EL (cell line): ENCODE data around the gene FRMD4A.
A peak's percentile ranks its signal among the peaks of the same experiment; 100 is the strongest.
"Not testable (repeated sequence)": the region's sequence is repeated elsewhere in the genome, so short reads cannot be mapped to it uniquely, and the experiment has no call there.

Experiments used
- DNase-seq: peaks from one replicate; pipeline ENCODE4 v3.0.0-alpha.2; 2016

The FRMD4A gene

DNA sequence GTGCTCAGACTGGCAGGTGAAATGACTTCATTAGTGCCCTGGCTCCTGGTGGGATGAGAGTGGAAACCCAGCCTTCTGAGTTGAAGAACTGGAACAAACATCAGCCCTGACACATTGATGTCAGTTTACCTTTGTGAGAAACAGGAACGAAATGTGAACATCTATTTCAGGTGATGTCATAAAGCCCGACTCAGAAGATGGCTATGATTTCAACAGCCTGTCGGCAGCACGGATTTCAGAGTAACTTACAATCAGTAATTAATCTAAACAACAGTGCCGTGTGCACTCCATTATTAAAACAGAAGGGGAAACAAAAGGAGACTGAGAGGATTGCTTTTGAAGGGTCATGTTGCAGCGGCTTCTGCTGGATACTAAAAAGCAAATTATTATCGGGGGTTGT lies 243.2 kb downstream of the FRMD4A start:
- no peak for DNase-seq

DNA sequence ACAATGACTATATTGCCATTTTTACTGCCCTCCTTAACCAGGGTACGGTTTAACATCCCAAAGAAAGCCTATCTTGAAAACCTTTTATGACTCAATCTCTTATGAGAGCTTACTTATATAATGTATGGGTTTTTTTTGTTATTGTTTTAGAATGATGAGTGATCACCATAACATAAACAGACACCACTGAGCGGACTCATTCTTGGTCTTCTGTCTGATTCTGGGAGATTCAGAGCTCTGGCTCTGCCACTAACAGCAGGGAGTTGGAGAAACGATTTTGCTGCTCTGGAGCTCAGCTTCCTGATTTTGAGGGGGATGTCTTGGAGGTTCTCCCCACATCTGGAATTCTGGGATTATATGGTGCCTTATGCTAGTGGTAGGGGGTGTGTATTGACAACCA lies 244.1 kb downstream of the FRMD4A start:
- peak; percentile 48 for DNase-seq

DNA sequence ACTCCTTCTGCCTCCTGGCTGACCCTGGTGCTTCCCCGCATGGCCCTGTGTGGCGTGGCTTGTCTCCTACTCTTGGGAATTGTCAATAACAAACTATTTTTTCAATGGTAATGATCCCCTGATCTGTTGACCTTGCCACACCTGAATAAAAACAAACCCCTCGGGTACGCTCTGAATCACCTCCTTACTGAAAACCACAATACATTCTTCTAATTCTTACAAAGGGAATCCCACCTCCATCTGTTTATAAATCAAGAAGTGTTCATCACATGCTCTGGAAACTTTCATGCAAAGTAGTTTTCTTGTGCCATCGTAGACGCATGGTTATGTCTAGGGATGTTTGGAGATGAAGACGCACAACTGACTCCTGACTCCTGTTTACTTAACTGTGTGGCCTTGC lies 245.8 kb downstream of the FRMD4A start:
- DNase-seq = peak; percentile 59

DNA sequence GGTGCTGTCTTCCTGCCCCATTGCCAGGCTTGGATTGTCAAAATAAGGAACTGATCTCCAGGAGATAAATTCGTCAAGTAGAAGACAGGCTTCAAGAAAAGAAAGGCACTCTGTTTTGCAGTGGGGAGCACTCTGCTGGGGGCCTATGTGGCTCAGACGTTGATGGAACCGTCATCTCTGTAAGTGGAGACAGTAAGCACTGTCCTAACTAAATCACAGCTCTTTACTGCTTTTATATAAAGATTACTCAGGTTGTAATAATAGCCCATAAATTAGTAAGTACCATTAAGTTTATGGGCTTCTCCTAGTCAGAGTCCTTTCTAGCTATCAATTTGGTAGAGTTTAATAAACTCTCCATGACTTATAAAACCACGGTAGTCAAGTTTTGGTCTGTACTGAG lies 249.9 kb downstream of the FRMD4A start:
- DNase-seq = no peak

DNA sequence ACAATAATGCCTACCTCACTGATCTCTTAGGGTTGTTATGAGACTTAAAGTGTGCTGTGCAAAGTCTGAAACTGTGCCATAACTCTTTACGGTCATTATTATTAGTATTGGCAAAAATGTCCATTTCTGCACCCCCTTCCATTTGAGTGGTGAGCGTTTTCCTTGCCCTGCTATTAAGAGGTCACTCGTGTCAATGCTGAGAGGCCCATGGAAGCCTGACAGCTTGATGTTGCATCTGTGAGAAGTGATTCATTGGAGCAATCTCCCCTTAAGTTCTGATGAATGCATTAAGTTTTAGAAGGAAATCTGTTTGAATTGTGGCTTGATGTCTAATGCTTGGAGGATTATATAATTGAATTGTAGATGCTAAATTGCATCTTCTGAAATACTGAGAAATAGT lies 253.3 kb downstream of the FRMD4A start:
- DNase-seq = no peak

DNA sequence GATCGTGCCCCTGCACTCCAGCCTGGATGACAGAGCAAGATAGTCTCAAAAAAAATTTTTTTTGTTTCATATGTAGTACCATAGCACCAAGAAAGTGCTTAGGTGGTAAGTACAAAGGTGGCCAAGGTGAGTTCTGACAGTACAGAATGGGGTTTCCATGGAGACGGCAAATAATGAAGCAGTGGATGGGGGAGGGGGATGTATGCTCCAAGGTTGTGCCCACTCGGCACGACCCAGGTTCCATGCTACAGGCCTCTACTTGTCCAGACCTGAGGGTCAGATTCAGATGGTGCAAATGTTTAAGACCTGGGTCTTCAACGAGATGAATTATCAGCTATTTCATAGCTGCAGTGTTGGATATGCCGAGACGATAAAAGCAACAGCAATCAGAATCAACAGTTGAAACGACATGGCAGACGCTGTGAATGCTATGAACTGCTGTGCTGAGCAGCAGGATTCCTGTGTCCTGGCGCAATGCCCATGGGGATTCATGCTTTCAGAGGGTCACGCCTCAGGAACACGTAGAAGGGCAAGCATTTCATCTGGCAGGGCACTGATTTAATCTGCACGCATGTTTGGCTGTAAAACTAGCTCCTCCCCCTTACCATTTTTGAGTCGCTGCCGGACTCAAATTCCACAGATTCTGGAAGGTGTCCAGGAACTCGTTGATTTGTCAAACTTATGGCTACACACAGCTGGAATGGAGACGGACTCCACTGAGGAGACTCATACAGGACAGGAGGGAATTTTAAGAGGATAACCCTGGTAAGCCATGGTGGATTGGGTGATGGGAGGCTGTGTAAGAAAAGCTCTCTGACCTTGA lies 256.5 kb downstream of the FRMD4A start:
- peak; percentile 100 for DNase-seq

DNA sequence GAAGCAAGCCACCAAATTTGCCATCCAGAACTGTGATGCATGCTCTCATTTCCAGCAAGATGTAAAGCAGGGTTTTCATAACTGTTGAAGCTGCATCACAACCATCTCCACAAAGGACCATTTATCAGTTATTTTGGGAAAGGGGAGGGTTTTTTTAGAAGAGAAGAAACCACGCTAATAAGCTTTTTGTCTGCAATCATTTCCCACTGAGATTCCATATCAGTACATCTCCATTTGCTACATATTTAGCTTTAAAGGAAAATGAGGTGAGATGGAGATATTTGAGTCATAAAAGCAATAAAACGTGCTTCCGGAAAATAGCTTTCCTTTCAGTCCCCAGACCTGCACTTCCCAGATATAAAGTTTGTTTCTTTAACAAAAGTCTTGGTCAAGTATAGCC lies 258.2 kb downstream of the FRMD4A start:
- DNase-seq = peak; percentile 35

DNA sequence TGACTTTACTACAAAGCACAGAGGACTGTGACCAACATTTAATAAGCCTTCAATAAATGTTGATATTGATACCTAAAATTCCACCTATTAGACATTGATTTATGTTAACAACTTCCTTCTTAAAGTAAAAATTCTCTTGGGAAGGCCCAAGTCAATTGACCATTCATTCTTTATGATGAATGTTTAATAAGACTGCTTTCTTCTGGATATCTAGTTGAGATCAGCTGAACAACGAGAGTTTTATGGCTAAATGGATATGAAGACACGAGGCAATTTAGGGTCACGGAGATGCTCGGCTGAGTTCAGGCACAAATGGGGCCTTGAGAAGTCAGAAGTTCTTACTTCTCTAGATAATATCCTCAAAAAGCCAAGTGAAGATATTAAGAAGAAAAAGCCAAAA lies 258.8 kb downstream of the FRMD4A start:
- DNase-seq = no peak

DNA sequence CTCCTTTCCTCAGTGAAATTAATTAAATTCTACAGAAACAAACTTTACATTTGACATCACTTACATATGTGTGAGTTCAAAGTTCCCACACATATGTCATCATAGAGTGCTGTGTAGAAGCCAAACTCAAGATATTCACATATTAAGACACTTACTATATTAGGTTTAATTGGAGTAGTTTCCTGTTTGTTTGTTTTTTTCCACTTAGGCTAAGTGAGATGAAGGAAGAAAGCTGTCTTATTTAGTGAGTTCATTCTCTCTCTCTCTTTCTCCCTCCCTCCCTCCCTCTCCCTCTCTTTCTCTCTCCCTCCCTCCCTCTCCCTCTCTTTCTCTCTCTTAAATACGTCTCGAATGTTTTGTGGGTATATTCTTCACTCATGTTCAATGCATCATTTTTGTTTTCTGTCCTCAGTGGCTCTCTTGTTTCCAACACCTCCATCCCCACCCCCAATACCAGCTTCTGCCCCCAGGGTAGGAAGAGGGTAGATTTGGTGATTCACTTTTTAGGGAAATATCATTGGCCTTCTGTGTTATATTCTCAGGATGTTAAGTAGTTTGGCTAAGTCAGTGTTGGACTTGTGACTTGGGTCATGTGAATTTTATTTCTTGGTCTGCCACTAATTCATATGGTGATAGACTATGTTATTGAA lies 262.0 kb downstream of the FRMD4A start:
- no peak for DNase-seq

DNA sequence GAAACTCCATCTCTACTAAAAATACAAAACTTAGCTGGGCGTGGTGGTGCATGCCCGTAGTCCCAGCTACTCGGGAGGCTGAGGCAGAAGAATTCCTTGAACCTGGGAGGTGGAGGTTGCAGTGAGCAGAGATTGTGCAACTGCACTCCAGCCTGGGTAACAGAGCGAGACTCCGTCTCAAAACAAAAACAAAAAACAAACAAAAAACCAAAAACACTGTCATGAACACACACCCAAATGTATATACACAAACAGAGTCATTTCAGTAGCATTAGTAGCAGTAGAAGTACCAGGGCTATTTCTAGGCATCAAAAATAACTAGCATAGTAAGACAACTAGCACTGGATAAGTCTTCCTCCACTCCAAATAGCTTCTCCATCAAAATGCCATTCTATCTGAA lies 263.1 kb downstream of the FRMD4A start:
- not testable (repeated sequence) for DNase-seq

DNA sequence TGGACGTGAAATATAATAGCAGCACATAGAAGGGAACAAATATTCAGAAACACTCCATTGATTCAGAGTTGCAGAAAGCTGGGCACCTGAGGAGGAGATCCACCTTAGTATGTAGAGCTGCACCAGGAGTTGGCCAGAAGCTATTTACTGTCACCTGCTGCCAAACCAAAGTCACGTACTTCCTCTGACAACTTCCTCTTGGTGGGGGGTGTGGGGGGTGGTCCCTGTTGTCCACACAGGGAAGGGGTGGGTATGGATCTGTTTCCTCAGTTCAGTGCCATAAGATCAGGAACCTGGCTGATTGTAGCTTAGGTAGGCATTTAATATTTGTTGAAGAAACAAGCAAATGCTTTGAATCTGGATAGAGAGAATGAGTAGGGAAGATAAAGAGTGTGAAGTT lies 264.6 kb downstream of the FRMD4A start:
- no peak for DNase-seq

DNA sequence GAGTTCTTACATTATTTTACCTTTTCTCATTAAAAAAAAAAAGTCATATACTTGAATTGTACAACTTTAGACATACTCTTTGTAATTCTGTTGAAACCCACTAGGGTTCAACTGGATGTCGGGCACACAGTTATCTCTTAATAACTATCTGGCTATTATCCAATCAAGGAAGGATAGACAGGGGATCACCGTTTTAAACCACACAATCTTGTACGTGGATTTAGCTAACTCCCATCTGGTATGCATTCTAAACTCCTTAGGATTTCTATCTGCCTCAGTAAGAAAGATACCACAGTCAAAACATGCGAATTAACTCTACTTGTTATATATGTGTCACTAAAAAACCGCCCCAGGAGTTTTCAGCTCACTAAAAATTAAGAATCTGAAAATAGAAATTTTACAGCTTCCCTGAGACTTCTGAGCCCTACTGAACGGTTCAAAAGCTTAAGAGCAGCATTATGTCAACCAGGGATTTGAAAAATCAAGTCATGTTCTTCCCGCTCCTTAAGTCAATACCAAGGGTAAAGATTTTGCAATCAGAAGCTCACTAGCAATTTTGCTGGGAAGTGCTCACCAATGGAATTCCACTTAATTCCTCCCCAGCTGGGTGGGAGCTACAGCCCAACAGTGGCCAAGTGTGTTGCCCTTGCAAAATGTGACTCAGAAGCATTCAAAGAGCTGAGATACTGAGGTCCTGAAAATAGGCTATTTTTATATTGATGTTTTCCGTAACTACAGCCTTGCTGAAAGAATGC lies 267.0 kb downstream of the FRMD4A start:
- DNase-seq = peak; percentile 65

DNA sequence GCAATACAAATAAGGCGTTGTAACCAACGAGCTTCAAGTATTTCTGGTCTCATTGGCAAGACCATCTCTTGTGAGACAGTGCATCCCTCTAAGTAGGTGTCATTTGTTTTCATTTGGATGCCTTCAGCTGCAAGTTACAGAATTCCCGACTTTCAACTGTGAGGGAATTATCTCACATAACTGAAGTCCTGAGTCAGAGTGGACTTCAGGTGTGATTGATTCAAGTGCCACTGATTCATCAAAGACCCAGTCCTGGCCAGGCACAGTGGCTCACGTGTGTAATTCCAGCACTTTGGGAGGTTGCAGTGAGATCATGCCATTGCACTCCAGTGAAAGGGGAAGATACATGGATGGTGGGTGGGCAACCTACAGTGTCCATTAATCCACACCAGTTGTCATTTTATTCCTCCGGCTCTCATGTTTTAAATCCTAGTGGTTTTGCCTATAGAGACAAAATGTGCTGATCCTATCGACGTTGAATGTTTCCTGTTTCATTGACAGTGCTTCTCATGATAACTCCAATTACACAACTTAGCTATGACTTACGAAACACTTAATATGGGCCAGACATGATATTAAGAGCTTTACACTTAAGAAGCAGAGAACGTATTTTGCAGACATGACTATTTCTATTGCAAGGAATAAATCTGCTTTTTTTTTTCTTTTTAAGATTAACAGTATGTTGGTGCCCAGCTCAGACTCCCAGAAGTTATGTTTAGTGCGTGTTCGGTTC lies 268.0 kb downstream of the FRMD4A start:
- no peak for DNase-seq

DNA sequence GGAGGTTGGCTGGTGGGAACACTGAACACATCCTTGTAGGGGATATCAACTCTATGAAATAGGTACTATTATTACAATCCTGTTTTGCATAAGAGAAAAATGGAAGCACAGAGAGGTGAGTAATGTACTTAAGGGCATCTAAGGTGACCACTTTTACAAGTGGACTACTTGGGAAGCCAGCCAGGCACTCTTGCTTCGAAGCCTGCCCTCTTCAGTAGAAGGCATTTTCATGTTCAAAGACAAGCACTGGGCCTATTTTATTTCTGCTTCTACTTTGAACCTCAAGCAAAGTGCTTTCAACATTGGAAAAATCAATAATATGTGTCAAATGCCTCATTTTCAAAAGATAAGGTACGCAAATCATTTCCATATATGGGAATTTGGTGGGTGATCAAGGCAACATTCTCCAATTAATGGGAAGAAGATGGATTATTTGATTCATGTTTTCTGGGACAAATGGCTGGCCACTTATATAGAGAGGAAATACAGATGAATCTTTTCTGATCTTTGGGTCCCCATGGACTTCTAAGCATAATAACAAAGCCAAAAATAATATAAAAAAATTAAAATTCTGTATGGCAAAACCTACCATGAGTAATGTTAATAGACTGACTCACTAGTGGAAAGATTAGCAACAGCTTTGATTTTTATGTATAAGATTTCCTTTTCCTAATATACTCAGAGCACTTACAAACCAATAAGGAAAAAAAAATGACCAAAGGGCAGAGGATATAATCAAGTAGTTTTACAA lies 270.2 kb downstream of the FRMD4A start:
- no peak for DNase-seq

DNA sequence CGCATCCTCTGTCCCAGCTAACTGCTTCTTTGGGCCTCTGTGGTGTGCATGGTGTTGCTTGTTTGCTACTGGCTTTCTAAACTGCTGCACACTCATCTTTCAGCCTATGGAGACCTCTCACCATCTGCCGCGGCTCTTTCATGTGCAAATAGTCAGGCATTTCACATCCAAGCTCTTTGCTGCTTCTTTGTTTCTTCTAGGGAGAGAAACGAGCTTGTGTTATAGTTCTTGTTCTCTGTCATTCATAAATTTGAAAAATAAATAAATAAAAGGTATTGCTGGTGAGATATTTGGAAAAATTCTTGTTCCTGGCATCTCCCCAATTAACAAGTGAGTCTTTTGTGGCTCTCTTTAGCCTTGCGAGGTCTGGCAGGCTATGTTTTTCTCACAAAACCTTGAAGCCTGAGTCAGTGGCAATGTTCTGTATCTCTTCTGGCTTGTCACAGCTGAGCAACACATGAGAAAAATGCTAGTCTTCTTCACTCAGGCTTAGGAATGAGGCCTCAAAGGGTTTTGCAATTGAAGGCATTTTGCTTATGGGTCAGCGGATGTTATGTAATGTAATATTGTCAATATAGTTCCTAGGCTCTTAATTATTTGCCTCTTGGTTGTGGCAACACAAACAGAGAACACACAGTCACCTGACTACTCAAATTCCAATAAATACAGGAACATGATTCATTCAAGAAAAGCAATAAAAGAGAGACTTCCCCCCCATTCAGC lies 274.0 kb downstream of the FRMD4A start:
- peak; percentile 80 for DNase-seq

DNA sequence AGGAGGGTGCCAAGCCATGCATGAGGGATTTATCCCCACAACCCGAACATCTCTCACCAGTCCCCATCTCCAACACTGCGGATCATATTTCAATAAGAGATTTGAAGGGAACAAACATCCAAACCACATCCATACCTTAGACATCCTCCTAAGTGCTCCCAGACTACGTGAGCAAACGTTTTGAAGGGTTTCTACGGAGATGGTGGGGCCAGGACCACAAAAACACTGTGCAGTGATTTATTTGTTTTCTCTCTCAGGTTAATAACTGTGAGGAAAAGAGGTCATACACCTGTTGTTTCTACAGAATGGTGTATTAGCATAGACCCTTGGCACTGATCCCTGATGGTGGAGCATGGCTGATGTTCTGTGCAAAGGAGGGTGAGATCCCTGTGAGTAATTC lies 277.8 kb downstream of the FRMD4A start:
- no peak for DNase-seq

DNA sequence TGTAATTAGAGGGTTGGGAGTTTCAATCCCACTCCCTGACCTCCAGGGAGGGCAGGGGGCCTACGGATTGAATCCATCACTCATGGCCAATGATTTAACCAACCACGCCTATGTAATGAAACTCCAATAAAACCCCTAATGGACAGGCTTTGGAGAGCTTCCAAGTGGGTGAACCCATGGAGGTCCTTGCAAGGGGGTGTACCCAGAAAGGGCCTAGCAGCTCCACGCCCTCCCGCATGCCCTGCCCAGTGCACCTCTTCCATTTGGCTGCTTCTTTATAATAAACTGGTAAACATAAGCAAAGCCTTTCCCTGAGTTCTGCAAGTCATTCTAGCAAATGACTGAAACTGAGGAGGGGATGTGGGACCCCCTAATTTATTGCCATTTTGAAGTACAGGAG lies 280.1 kb downstream of the FRMD4A start:
- no peak for DNase-seq

DNA sequence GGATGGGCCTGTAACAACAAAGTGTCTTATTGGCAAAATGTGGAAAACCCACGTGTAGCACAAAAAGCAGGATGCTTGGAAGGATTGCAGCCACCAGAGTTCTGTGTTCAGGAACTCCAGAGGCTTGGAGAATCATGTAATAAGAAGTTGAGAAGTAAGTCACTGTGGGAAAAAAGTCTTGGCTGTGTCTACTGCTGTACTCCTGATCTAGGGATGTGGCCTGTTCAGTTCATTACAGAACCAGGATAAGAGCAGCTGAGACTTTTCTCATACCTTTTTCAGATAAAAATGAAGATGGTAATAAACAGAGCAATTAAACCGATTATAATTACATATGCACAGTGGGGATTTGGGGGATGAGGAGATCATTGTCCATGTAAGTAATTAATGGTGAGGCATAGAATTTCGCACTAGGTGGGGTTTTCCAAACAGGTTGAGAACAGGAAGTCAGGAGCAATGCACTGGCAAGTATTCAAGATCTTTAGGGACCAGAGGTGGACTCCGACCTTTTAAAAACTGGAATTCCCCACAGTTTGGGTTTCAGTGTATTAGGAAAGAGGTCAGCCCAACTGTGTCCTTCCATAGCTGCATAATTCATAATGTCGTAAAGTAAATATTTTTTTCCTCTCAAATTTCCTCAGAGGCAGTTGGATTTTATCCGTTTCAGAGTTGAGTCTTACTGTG lies 281.7 kb downstream of the FRMD4A start:
- no peak for DNase-seq

DNA sequence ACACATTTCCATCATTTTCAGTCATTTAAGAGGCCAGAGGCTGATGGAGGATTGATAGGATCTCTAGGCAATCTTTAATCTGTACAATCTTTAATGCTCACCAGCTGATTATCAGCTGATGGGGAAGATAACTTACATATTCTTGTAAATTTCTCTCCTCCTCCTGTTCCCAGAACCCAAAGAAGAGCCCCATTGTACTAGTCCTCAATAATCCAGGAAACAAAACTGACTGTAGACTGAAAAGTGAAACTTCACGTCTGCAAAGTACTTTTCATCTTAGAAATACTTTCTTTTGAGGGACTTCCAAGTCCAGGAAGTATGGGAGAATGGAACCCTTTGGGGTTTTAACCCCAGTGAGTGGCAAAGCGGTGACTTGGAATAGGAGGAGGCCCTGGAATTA lies 283.3 kb downstream of the FRMD4A start:
- peak; percentile 8 for DNase-seq

DNA sequence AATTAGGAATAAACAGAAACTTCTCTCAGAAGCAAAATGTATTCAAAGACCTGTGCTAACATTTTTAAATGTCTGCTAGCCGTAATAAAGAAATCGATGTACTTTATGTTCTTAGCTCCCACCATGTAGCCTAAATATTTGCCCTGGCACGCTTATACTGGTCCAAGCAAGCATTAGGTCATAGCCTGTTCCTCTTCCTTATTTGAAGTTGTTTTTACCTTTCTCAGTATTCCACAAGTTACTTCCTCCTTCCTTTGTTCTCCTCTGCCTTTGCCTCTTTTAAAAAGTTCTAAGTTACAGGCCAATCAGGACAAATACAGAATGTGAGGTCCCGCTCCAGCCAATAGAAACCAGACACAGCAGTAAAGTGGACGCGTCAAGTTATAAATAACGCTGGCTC lies 288.7 kb downstream of the FRMD4A start:
- not testable (repeated sequence) for DNase-seq
